Measurements from ENCODE around the gene INF2.

DNA sequence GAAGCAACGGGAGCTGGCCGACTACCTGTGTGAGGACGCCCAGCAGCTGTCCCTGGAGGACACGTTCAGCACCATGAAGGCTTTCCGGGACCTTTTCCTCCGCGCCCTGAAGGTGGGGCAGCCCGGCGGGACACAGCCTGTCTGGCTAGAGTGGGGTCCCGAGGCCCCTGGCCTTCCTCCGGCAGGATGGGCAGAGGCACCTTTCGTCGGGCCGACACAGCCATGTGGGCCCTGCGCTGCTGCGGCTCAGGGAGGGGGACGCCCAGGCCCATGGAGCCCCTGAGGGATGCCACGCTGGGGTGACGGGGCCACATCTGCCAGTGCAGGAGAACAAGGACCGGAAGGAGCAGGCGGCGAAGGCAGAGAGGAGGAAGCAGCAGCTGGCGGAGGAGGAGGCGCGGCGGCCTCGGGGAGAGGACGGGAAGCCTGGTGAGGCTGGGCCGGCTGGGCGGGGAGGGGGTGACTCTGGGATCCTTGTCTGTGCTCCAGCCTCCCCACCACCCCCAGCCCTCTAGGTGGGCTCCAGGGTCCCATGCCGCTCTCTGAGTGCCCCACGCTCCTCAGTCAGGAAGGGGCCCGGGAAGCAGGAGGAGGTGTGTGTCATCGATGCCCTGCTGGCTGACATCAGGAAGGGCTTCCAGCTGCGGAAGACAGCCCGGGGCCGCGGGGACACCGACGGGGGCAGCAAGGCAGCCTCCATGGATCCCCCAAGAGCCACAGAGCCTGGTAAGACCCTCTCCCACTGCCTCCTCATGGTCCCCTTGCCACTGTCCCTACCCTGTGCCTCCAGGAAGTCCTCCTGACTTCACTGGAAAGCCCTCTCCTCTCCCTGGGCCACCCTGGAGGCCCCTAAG is 23.7 kb downstream of the INF2 start:
- TF ChIP-seq, protein P1, sequence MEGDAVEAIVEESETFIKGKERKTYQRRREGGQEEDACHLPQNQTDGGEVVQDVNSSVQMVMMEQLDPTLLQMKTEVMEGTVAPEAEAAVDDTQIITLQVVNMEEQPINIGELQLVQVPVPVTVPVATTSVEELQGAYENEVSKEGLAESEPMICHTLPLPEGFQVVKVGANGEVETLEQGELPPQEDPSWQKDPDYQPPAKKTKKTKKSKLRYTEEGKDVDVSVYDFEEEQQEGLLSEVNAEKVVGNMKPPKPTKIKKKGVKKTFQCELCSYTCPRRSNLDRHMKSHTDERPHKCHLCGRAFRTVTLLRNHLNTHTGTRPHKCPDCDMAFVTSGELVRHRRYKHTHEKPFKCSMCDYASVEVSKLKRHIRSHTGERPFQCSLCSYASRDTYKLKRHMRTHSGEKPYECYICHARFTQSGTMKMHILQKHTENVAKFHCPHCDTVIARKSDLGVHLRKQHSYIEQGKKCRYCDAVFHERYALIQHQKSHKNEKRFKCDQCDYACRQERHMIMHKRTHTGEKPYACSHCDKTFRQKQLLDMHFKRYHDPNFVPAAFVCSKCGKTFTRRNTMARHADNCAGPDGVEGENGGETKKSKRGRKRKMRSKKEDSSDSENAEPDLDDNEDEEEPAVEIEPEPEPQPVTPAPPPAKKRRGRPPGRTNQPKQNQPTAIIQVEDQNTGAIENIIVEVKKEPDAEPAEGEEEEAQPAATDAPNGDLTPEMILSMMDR (IDR thresholded peaks at IDR 0.05) = no peak
- TF ChIP-seq POLR2AphosphoS5 (IDR thresholded peaks at IDR 0.05) = no peak

All from prostate gland (tissue), 2 donors.